Muscle layer of duodenum (tissue), 2 donors: ENCODE data around the gene USP7.
"Not testable (repeated sequence)": the region's sequence is repeated elsewhere in the genome, so short reads cannot be mapped to it uniquely, and the experiment has no call there.

Experiments
- H3K27ac ChIP-seq: one replicate; pipeline ENCODE4 v1.7.0; 2013; ENCODE audit warnings: mild to moderate bottlenecking, low read length
- H3K27me3 ChIP-seq: one replicate; pipeline ENCODE4 v1.7.0; 2013; ENCODE audit warnings: low read depth, mild to moderate bottlenecking, control low read depth, low read length
- H3K36me3 ChIP-seq, 2 donors: one replicate each; pipeline ENCODE4 v1.7.0; 2013; ENCODE audit warnings: low read length in 2 of 2, control low read depth in 1 of 2, mild to moderate bottlenecking in 1 of 2; ENCODE audit not compliant: insufficient read depth in 2 of 2, control insufficient read depth in 1 of 2
- H3K4me1 ChIP-seq, 2 donors: one replicate each; pipeline ENCODE4 v1.7.0; 2013; ENCODE audit warnings: low read length in 2 of 2, mild to moderate bottlenecking in 2 of 2, control low read depth in 1 of 2, moderate library complexity in 1 of 2; ENCODE audit not compliant: insufficient read depth in 2 of 2, control insufficient read depth in 1 of 2
- H3K4me3 ChIP-seq, 2 donors: one replicate each; pipeline ENCODE4 v1.7.0; 2013; ENCODE audit warnings: low read length in 2 of 2, low read depth in 1 of 2, mild to moderate bottlenecking in 1 of 2
- H3K9me3 ChIP-seq, 2 donors: one replicate each; pipeline ENCODE4 v1.7.0; 2013; ENCODE audit warnings: low read length in 2 of 2, control low read depth in 1 of 2, mild to moderate bottlenecking in 1 of 2; ENCODE audit not compliant: control insufficient read depth in 1 of 2
- donor health status: healthy.

USP7 gene

DNA sequence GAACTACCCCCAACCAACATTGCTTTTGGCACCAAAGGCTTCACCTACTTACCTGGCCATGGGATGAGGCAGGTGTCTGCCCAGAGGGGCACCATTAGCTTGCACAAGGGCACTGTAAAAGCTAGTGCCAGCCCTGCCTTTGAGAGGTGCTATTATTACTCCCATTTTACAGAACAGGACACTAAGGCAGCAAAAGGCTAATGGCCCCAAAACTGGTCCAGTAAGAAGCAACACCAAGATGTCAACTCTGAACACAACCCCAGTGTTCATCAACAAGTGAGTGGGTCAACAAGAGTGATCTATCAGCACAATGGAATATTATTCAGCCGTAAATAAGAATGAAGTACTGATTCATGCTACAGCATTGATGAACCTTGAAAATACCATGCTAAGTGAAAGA, 7.7 kb upstream of the USP7 start:
- H3K27me3 ChIP-seq = no peaks in the 10 kb centered on the region
- no peaks in the 10 kb centered on the region for H3K4me1 ChIP-seq
- no peak overlapping the region for H3K4me3 ChIP-seq
- H3K9me3 ChIP-seq = no peaks in the 10 kb centered on the region
- H3K36me3 ChIP-seq = no peaks in the 10 kb centered on the region
- no peak overlapping the region for H3K27ac ChIP-seq

GRCh38 chr16:8969202-8969897, 5.6 kb upstream of the USP7 start:
- H3K4me3 ChIP-seq, H3K27ac ChIP-seq, H3K36me3 ChIP-seq, H3K9me3 ChIP-seq, H3K4me1 ChIP-seq, H3K27me3 ChIP-seq: not testable (repeated sequence)

- not testable (repeated sequence) for H3K27ac ChIP-seq, H3K9me3 ChIP-seq, H3K36me3 ChIP-seq, H3K4me3 ChIP-seq, H3K4me1 ChIP-seq, H3K27me3 ChIP-seq
Measured at GRCh38 chr16:8968054-8968453, 4.3 kb upstream of the USP7 start.

GRCh38 chr16:8967132-8967821, 3.6 kb upstream of the USP7 start:
- H3K36me3 ChIP-seq = no peaks in the 10 kb centered on the region
- H3K4me3 ChIP-seq = no peak overlapping the region
- no peaks in the 10 kb centered on the region for H3K27me3 ChIP-seq
- H3K27ac ChIP-seq = no peak overlapping the region
- no peaks in the 10 kb centered on the region for H3K4me1 ChIP-seq
- H3K9me3 ChIP-seq = no peaks in the 10 kb centered on the region

DNA sequence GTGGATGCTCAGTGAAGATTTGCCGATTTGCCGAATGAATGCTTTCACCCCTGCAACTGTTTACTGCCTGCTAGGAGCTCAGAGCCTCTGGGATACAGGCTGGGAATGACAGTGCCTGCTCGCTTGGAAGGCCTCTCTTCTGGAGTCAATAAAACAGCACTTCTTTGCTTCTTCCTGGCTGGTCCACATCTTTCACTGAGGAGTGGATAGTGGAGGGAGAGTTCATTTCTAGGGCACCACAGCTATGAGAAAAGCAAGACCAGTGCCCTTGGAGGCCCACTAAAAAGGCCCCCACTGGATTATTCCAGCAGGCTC, 3.1 kb upstream of the USP7 start:
- Histone ChIP-seq H3K4me3 (no peak overlapping the region), H3K36me3 (no peaks in the 10 kb centered on the region), H3K4me1 (peaks cover 0 to 4% of the 10 kb centered on the region in 2 donors), H3K9me3 (no peaks in the 10 kb centered on the region), H3K27ac (no peak overlapping the region), H3K27me3 (no peaks in the 10 kb centered on the region)

DNA sequence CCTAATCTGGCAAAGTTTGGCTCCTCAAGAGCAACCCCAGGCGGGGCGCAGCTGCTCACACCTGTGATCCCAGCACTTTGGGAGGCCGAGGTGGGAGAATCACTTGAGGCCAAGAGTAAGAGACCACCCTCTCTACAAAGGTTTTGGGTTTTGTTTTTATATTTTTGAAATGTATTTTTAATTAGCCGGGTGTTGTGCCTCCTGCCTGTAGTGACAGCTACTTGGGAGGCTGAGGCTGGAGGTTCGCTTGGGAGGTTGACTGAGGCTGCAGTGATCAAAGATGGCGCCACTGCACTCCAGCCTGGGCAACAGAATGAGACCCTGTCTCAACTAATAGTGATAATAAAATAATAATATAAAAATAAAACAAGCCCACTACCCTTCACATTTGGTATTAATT, 756 bp upstream of the USP7 start:
- H3K9me3 ChIP-seq = no peaks in the 10 kb centered on the region
- no peaks in the 10 kb centered on the region for H3K27me3 ChIP-seq
- H3K27ac ChIP-seq = no peak overlapping the region
- peaks cover 16 to 27% of the 10 kb centered on the region in 2 donors for H3K4me1 ChIP-seq
- no peaks in the 10 kb centered on the region for H3K36me3 ChIP-seq
- peak overlapping the region; percentile 52 to 62 for H3K4me3 ChIP-seq

- Histone ChIP-seq H3K9me3 (no peaks in the 10 kb centered on the region), H3K36me3 (no peaks in the 10 kb centered on the region), H3K4me3 (peak overlapping the region; percentile 66 to 69), H3K27me3 (no peaks in the 10 kb centered on the region), H3K27ac (no peak overlapping the region), H3K4me1 (peaks cover 28 to 40% of the 10 kb centered on the region in 2 donors)
Measured at GRCh38 chr16:8963010-8963820, 491 bp downstream of the USP7 start.

DNA sequence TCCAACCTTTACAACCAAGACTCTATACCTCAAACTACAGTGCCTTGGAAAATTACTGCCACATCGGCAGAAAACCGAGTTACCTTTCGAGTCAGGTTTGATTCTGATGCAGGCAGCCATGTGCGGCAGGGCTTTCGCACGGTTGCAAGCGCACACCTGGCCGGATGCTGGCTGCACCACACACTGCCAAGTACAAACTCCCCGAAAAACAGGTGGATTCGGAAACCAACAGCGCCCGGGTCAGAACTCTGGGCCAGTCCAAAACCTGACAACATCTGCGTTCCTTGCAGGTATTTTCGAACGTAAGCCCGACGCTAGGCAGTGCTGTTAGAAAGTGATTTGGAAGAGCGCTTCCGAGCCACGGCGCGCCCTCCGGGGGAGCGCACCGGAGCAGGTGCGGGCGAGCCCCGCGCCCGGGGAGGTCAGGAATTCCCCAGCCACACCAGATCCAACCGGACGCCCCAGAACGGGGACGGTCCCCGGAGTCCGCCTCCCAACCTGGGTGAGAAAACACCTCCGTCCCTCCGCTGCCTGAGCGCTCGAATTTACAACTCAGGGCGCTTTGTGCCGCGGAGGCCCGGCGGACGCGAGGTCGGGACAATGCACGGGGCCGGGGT, 1.2 kb downstream of the USP7 start:
- no peaks in the 10 kb centered on the region for H3K9me3 ChIP-seq
- H3K4me1 ChIP-seq = peaks cover 35 to 47% of the 10 kb centered on the region in 2 donors
- H3K4me3 ChIP-seq = peak overlapping the region; percentile 66 to 69
- peak overlapping the region; percentile 4 for H3K27ac ChIP-seq
- no peaks in the 10 kb centered on the region for H3K27me3 ChIP-seq
- no peaks in the 10 kb centered on the region for H3K36me3 ChIP-seq

GRCh38 chr16:8961811-8962390, 1.8 kb downstream of the USP7 start:
- Histone ChIP-seq H3K4me3 (peak overlapping the region; percentile 66 to 69), H3K9me3 (no peaks in the 10 kb centered on the region), H3K36me3 (no peaks in the 10 kb centered on the region), H3K4me1 (peaks cover 35 to 53% of the 10 kb centered on the region in 2 donors), H3K27me3 (no peaks in the 10 kb centered on the region), H3K27ac (peak overlapping the region; percentile 4)

DNA sequence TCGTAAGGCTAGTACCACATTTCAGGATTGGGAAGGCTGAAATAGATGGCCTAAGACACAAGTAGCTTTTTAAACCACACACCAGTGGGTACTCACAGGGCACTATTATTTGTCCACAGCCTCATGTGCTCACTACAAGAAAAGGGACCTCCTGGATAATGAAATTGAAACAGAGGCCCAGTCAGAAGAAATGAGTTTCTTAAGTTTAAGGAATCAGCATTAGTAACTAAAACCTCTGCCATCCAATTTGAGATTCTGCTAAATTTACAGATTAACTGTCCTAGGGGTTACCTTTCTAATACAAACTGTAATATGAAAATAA, 3.0 kb downstream of the USP7 start:
- H3K27ac ChIP-seq = peak overlapping the region; percentile 47
- no peaks in the 10 kb centered on the region for H3K9me3 ChIP-seq
- H3K27me3 ChIP-seq = no peaks in the 10 kb centered on the region
- H3K4me1 ChIP-seq = peaks cover 35 to 64% of the 10 kb centered on the region in 2 donors
- no peaks in the 10 kb centered on the region for H3K36me3 ChIP-seq
- peak overlapping the region; percentile 14 to 47 for H3K4me3 ChIP-seq
